SK-MEL-5 (cell line): Measurements from ENCODE around the gene TBC1D22A. TPM values are rescaled to one million over a fixed set of nuclear protein-coding genes. Genes with fewer than 3 reads are reported as not detected.

Experiments
- DNase-seq: peaks from one replicate; pipeline ENCODE4 v3.0.0-alpha.2; 2016; ENCODE audit warnings: low read depth, low spot score
- in situ Hi-C: cut with HindIII; loops from 2 replicates; pipeline ENCODE4 v1.10.0; 2016; ENCODE audit warnings: low sequenced_read_pairs, high pct_unique_total_duplicates, low pct_unique_long_range_greater_than_20kb
- total RNA-seq: library from RNA; depleted of rRNA; stranded (reverse); fragments of >200 nt; shearing (Covaris generic); gene quantifications from 2 replicates; pipeline ENCODE4 v1.2.3, GENCODE V29; 2014

Gene TBC1D22A
- total RNA-seq, 1 experiment from 2014 or later: 14.4 TPM

DNA sequence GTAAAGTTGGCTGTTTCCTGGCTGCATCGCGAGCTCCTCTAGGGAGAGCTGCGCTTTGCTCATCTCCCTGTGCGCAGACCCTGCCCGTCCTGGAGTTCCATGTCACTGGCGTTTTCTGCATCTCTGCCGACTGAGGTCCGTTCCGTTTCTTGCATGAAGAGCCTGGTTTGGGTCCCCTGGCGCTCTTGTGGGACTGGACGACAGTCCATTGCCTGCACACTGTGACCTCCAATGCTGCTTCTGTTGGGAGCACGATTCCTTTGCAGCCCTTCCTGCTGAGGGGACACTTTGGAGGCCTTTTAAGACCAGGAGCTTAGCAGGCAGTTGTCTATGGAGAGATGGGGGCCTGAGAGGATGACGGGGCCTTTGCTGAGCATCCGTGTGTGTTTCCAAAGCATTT lies 90.3 kb downstream of the TBC1D22A start:
- in situ Hi-C loops: no loop called here
- no peak for DNase-seq

DNA sequence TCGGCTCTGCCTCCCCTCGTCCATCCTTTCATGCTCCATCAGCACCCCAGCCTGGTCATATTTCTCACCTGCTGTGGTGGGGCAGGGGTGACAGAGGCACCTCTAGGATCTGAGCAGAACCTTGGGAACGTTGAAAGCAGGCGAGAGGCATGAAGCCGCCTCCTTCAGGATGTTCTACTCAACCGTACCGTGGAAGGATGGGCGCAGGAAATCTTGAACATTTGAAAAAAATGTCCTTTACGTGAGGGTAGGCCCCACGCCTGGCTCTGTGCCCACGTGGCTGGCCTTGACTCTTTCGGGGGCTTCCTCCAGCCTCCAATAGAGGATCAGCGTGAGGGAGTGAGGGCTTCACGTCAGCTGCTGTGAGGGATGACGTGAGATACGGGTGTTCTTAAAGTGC lies 90.7 kb downstream of the TBC1D22A start:
- in situ Hi-C loops: no loop called here
- no peak for DNase-seq

DNA sequence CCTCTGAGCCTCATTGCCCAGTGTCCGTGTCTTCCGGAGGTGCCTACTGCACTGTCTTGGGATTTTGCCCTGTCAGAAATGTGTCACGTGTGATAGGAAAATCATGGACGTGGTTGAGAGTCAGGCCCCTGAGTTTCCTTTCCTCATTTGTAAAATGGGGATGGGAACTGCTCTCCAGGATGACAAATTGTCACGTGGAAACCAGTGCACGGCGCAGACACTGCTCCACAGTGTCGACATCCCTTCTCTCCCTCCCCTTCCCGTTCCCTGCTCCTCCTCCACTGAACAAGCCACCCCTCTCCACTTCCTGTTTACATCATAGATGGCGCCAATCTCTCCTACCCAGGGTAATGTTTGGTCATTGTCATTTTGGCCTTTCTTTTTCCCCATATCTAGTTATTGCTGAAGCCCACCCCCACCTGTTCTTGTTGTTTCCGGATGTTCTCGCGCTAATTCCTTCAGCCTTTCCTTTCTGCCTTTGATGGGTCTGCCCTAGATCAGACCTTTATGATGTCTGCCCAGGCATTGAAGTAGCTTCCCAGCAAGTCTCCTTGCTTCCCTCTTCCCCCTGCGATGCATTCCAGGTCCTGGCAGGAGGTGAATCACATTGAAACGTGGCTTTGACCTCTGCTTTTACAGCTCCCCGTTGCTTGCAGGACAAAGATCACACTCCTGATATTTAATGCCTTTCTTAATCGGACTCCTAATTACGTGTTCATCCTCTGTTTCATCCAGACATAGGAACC lies 91.8 kb downstream of the TBC1D22A start:
- DNase-seq: no peak
- in situ Hi-C loops: no loop called here

DNA sequence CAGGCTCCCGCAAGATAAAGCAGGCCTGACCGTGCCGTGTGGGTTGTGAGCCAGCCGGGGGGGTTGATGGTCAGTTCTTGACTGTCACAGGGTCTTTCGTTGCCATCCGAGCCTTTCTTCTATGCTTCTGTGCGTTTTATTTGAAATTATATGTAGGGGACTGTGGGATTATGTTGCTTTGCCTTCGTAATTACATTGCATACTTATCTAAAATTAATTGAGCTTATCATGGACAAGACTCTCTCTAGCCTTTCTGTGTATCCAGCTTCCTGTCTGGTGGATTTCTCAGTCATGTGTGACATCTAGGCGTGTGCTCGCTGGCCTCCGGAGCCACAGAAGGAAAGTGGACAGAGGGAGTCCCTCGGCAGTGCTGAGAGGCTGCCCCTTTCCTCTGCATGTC lies 93.2 kb downstream of the TBC1D22A start:
- in situ Hi-C loops: no loop called here
- DNase-seq: no peak

DNA sequence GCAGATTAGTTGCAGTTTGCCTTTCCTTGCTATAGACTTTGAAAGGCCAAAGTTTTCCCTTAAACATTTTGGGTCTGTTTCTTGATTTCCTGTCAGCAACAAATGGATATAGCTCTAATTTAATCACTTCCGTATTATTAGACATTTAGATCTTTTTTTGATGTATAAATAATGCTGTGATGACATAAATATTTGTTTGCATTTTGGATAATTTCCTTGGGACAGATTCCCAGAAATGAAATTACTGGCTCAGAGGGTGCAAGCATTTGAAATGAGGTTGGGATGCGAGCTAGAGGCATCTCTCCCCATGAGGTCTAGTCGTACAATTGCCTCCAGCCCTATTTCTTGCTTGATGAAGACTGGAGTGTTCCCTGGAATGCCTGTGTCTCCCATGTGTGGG lies 94.2 kb downstream of the TBC1D22A start:
- DNase-seq: no peak
- in situ Hi-C loops: no loop called here

DNA sequence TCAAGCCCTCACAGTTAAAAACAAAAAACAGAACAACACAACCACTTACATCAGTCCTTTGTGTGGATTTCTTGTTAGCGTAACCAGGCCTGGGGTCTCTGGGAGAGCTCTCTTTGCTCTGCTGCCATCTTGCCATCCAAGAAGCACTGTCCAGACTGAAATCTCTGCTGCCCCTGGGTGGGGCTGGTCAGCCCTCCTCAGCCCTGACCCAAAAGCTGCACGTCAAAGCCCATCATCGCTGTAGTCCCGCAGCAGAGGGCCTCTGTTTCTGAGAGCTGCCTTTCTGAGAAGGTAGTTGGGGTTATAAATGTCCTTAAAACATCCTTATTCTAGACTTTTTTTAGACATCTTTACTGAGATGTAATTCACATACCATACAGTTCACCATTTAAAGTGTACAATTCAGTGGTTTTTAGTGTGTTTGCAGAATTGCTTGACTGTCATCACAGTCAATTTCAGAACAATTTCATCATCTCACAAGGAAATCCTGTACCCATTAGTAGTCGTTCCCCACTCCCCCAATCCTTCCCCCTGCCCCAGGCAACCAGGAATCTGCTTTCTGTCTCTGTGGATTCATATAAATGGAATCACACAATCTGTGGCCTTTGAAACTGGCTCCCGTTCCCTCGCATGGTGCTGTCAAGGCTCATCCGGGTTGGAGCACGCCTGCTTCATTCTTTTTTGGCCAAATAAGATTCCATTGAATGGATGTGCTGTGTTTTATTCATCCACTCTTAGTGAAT lies 94.9 kb downstream of the TBC1D22A start:
- no peak for DNase-seq
- in situ Hi-C loops: no loop called here

DNA sequence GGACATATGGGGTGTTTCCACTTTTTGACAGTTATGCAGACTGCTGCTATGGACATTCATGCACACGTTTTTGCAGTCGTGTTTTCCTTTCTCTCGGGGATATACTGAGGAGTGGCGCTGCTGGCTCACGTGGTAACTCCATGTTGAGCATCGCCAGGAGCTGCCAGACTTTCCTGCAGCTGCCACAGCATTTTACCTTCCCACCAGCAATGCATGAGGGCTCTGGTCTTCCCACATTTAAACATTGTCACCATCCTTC lies 95.4 kb downstream of the TBC1D22A start:
- in situ Hi-C loops: no loop called here
- DNase-seq: no peak

DNA sequence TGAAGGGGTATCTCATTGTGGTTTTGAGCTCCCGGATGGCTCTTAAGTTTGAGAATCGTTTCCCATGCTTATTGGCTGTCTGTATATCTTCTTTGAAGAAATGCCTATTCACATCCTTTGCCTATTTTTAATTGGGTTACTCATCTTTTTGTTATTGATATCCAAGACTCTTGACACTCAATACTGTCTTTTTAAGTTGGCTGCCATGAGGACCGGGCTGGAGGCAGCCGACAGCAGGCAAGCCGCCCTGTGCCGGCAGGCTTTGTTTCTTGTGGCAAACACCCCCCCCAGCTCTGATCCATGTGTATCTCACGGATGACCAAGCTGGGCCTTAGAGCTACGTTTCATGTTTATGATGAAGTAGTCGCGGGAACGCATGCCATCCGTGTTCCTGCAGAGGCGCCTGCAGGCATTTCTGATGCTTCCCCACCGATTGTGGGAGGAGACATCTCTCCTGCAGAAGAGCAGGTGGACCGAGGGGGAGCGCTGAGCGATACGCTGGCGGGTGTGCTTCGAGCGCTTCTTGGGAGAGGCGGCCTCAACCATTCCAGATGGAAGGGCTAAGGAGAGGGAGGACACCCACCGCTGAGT lies 95.8 kb downstream of the TBC1D22A start:
- DNase-seq: no peak
- in situ Hi-C loops: no loop called here

DNA sequence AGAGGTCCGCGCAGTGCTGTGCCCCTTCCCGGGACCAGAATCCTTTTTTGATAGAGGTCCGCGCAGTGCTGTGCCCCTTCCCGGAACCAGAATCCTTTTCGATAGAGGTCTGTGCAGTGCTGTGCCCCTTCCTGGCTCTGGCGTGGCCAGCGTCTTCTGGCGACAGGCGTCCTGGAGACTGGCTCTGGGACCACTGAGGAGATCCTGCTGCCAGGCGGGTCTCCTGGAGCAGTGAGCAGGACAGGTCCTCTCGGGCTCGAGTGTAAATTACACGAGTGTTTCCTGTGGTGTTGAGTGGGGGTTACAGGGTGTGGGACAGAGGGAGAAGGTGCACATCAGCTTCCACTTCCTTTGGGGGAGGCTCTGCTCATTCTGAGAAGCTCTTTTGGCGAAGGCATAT lies 98.1 kb downstream of the TBC1D22A start:
- no peak for DNase-seq
- in situ Hi-C loops: no loop called here

DNA sequence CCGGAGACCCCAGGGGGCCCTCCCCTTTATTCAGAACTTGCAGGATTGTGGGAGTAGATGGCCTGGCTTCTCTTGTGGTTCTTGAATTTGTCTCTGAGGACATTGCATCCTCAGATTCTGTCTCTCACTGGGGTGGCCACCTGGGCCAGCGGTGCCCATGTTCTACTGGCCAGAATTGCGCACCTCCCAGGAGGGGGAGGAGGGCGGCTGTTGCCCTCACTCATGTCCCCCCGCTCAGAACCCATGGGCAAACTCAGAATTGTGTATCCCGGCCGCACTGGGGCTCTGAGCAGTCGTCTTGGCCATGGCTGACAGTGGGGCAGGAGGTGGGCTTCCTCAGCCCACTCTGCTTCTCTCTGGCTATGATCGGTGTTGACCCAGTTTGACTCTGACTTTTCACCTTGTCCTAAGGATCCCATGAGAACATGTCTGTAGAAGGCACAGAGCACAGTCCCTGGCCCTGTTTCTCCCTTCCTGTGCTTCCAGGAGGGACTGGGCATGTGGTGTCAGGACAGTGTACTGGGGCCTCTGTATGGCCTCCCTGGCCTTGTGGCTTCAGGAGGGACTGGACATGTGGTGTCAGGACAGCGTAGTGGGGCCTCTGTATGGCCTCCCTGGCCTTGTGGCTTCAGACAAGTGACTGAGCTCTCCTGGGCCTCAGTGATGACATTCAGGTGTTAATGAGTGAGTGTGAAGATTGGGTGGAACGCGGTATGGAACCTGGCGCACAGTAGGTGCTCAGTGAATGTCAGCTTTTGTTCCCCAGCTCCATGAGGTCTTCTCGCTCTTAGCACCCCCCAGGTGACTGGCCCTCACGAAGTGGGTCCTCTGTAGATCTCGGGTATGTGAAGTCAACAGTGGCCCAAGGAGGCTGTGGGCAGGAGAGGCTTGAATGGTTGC lies 99.3 kb downstream of the TBC1D22A start:
- DNase-seq: no peak
- in situ Hi-C loops: no loop called here

DNA sequence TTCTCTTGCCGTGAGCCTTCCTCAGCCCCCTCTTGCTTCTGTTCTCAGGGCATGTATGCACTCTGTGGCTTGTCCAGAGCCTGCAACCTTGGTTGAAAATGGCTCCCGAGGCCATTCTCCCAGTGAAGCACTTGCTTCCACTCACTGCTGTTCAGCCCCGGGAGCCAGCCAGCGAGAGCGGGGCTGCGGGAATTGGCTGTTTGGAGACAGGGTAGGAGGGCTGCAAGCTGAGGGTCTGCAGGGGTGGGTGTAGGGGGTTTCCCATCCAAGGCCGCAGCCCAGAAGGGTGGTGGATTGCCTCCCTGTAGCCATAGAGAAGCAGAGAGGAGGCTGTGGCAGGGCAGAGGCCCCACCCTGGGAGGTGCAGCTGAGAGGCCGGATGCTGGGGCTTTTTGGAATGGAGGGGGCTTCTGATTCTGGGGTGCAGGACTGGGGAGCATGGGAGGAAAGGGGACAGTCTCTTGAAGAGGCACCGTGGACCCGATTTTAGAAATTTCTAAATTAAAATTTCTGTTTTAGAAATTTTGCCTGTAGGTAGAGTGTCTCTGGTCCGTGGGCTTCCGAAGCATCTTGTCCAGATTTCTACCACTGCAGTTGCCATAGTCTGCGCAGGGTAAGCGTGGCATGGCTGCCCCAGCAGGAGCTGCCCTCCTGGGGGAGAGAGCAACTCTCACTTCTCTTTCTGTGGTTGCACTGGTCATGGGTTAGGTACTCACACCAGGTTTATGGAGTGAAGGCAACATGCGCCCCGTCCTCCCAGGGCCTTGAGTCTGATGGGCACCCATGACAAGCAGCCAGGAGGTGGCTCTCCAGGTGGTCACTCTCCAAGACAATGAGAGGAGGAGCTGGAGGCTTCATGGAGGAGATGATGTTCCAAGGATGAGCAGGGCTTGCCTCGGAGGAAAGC lies 100.2 kb downstream of the TBC1D22A start:
- in situ Hi-C loops: no loop called here
- DNase-seq: no peak

DNA sequence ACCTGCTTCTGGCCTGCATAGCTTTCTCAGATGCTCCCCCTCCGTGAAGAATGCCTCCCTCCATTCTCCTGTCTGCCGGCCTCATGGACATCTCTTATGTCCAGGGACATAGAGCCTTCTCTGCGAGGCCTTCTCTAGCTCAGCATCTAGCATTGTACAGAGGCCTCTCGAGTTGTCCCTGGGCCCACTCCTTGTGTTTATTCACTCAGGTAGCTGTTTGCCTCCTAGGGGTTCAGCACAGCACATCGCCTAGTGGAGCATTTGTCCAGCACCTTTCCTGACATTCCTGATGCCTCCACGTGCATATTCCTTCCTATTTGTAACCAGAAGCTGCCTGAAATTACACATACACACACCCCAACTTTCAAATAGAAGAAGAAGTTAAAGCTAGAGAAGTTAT lies 101.3 kb downstream of the TBC1D22A start:
- no peak for DNase-seq
- in situ Hi-C loops: no loop called here

DNA sequence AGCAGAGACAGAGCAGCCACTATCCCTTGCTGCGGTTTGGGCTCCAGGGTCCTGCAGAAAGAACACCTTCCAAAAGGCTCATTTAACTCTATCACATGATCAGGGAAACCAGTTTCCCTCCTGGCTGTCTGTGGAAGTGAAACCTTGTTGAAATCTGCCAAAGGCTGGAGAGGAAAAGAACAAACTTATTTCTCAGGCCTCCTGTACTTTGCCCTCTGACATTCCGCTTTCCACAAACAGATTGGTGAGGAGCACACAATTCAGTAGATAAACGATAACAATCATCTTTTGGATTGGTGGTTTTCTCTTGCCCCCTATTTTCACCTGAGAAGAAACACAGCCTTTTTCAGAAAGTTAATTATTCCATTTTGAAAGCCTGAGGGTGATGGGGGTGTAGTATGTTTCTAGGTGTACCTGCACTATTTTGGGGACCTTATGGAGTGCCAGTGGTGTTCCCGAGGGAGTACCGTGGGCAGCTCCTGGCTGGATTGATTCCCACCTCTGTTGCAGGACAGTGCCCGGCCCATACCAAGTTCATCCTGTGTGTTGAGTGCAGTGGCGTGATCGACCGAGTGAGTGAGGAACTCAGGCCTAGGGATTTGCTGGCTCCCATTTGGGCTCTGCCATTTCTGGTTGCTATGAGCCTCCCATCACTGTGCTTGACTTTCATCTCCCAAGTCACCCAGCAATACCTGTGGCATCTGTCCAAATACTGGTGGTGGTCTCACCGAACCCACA lies 102.0 kb downstream of the TBC1D22A start:
- DNase-seq: no peak
- in situ Hi-C loops: no loop called here

DNA sequence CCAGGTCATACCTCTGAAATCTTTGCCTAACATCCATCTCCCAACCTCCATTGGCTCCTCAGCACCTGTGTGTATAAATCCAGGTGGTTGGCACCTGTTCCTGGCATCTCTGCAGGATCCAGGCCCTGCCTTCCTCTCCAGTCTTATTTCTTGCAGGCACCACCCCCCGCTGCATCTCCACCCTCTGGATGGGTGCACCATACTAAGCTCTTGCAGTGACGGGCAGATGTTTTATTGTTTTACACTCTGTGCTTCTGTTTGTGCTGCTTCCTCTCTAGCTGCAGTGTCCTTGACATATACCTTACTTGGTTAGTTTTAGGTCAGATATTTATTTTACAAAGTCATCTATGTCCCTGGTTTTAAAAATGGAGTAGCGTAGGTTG lies 102.6 kb downstream of the TBC1D22A start:
- in situ Hi-C loops: no loop called here
- no peak for DNase-seq

DNA sequence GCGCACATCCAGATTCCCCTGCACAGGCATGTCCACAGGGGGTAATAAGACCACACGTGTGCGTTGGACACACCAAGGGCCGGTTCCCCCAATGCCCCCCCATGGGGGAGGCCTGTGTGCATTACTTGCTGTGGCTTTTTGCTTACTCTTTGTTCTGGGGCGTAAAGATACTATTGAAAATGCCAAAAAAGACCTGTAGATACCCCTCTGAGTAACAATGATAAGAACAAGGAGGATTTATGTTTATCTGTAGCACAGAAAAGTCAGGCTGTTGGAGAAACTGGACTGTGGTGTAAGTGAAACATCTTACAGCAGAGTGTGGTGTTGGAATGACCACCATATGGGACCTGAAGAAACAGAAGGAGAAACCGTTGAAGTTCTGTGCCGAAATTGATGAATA lies 103.2 kb downstream of the TBC1D22A start:
- in situ Hi-C loops: no loop called here
- DNase-seq: no peak

DNA sequence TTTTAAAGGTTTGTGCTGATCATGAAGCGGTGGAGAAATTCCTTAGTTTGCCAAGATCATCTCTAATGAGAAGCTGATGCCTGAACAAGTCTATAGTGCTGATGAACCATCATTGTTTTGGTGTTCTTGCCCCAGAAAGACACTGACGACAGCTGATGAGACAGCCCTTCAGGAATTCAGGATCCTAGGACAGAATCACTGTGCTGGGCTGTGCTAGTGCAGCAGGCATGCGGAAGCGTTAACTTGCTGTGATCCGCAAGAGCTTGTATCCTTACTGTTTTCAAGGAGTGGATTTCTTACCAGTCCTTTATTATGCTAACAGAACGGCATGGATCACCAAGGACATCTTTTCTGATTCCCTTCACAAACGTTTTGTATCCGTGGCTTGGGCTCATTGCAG lies 104.1 kb downstream of the TBC1D22A start:
- in situ Hi-C loops: no loop called here
- DNase-seq: no peak

DNA sequence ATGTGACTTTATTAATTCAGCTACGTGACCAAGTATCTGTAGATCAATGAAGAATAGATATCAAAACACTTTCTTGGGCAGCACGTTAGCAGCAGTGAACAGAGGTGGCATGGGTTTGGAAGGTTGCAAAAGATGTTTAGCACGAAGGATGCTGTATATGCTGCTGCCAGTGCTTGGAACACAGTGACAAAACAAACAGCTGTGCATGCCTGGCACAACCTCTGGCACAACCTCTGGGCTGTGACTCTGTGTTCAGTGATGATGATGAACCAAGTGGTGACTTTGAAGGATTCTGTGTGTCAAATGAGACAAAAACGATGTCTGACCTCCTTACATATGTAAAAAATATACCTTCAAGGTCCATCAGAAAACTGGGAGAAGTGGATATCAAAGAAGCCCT lies 104.7 kb downstream of the TBC1D22A start:
- no peak for DNase-seq
- in situ Hi-C loops: no loop called here
